Skeletal muscle cell (primary cell): Measurements from ENCODE around the gene ZNF593OS.

ENCODE experiments used
- DNase-seq: peaks from one replicate; pipeline ENCODE4 v3.0.0-alpha.2; 2010; ENCODE audit warnings: low read depth
- H3K4me3 ChIP-seq: 2 replicates; pipeline ENCODE4 v1.5.1; 2011; ENCODE audit warnings: low read depth, mild to moderate bottlenecking, control low read depth, low read length, moderate library complexity

The ZNF593OS gene

GRCh38 chr1:26132128-26132833 lies 39.4 kb downstream of the ZNF593OS start:
- DNase-seq: no peak

GRCh38 chr1:26130695-26131094 lies 40.9 kb downstream of the ZNF593OS start:
- no peak for DNase-seq
- H3K4me3 ChIP-seq: no peak overlapping the region

More at GRCh38 chr1:26132128-26132833, 39.4 kb downstream of the ZNF593OS start:
- H3K4me3 ChIP-seq: no peak overlapping the region

GRCh38 chr1:26129778-26130177 lies 41.9 kb downstream of the ZNF593OS start:
- no peak for DNase-seq
- H3K4me3 ChIP-seq: no peak overlapping the region

- H3K4me3 ChIP-seq: no peak overlapping the region
- DNase-seq: no peak
Measured at GRCh38 chr1:26127235-26128163, 44.1 kb downstream of the ZNF593OS start.

- no peak overlapping the region for H3K4me3 ChIP-seq
- DNase-seq: no peak
Measured at GRCh38 chr1:26126321-26127084, 45.1 kb downstream of the ZNF593OS start.

GRCh38 chr1:26125946-26126320 lies 45.7 kb downstream of the ZNF593OS start:
- no peak overlapping the region for H3K4me3 ChIP-seq

GRCh38 chr1:26125382-26125781 lies 46.2 kb downstream of the ZNF593OS start:
- DNase-seq: no peak
- no peak overlapping the region for H3K4me3 ChIP-seq

More at GRCh38 chr1:26125946-26126320, 45.7 kb downstream of the ZNF593OS start:
- DNase-seq: no peak

GRCh38 chr1:26124418-26125331 lies 47.0 kb downstream of the ZNF593OS start:
- DNase-seq: no peak
- H3K4me3 ChIP-seq: no peak overlapping the region

GRCh38 chr1:26122988-26123973 lies 48.4 kb downstream of the ZNF593OS start:
- H3K4me3 ChIP-seq: no peak overlapping the region
- DNase-seq: no peak

GRCh38 chr1:26121854-26122773 lies 49.5 kb downstream of the ZNF593OS start:
- DNase-seq: no peak
- no peak overlapping the region for H3K4me3 ChIP-seq

- no peak overlapping the region for H3K4me3 ChIP-seq
Measured at GRCh38 chr1:26119892-26120608, 51.6 kb downstream of the ZNF593OS start.

More at GRCh38 chr1:26119892-26120608, 51.6 kb downstream of the ZNF593OS start:
- no peak for DNase-seq
